HS-5 (cell line): Measurements from ENCODE around the gene CCDC85A.

Experiments used
- DNase-seq: peaks from one replicate; pipeline ENCODE4 v3.0.0-alpha.2; 2012; ENCODE audit warnings: low read depth

The CCDC85A gene

DNA sequence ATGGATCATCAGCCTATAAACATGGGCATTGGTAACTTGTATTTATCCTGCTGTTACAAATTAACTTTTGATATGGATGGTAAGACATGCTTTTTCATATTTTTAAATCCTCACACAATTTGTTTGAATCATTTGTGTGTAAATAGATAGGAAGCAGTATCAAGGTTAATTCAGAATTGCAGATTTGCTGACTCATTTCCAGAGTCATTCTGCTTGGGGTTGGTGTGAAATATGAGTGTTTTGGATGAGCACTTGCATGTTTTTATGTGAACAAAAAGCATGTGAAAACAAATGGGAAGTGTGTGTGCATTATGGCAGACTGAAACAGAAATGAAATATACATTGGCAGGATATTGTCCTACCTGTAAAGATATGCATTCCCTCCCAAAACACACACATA lies 11.8 kb downstream of the CCDC85A start:
- no peak for DNase-seq

DNA sequence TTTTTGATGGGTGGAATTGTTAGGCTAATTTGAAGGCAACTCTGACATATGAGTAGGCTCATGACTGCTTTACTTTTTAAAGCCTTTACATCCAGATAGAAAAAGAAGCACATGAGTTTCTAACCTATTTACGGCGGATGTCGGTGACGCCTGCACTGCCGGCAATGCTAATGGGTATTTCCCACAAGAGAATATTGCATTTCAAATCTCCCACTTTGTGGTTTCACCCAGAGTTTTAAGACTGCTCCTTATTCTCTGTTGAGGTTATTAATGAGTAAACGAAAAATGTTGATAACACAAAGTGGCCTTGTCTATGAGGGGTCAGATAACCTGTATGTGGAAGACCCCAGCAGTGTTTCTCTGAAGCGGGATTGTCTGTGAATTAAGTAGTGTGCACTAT lies 14.0 kb downstream of the CCDC85A start:
- no peak for DNase-seq

DNA sequence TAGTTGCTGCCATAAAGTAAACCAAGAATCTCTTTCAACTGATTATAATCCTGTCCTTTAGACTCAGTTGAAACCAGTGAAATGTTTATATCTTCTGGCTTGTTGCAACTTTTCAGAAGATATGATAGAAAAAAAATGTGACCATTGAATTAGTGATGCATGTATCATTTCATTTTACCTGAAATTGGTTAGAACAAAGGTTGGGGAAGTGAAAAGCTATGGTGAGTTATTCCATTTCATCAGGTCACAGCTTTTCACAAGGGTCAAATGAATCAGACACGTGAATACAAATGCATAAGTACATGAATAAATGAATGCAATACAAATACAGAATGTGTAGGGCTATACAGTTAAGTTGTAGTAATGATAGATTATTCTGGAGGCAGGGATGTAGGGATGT lies 15.1 kb downstream of the CCDC85A start:
- DNase-seq: no peak

DNA sequence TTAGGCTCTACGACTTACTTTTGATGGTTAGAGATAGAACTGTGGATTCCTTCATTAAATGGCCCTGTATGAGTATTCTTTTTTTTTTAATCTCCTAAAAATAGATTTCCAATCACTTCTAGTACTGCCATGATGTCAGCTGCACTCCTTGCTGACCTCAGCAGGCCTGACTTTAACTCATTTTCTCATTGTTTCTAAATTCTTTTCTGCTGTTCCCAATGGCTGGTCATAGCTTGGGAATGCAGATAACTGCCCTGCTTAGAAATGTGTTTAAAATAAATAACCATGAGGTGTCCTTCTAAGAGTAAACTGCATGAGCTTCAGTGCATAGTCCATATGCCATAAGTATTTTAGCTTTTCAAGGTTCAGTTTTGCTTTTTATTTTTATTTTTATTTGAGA lies 15.7 kb downstream of the CCDC85A start:
- DNase-seq: peak; percentile 60

DNA sequence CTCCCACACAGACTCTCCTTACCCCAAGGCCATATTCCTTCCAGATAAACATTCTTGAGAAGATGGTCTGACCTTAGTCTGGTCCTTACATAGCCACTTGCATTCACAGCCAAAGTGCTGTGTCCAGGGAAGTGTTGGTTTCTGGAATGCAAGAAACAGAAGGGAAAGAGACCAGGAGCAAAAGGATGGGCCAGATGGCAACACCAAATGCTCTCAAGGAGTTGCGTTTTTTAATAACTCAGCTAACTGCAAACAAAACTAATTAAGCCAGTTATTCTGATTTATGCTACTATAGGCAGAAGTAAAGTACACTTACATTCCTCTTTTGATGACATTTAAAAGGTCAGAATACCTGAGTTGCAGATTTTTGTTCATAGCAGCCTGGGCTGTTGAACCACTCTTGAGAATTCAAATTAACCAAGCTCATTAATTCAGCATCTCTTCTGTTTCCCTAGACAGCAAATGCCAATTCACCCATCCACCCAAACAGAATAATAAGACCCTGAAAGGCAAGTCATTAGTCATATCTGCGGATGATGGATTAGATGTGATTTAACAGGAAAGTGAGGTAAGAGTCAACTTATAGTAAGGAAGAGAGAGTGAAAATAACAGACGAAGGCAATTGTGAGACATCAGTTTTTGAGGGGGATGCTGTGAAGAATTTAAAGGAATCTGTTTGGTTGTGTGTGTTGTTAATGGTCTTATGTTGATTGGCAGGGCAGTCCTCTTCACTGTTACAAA lies 18.8 kb downstream of the CCDC85A start:
- DNase-seq: no peak

DNA sequence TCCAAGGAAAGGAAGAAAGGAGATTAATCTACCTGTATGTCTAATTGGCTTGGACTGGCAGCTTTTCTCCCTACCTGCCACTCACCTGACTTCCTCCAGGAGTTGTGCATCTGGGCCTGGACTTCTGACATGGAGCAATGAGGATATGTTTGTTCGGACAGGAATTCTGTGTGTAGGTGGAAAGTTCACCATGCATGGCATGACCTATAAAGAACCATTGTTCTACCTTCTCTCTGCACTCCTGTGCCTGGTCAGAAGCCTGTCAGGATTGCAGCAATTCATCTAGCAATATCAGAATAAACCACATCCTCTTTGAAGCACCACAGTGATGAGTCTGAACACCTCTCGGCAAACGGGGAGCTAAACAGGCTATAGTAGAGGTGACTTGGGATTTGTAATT lies 20.8 kb downstream of the CCDC85A start:
- no peak for DNase-seq

DNA sequence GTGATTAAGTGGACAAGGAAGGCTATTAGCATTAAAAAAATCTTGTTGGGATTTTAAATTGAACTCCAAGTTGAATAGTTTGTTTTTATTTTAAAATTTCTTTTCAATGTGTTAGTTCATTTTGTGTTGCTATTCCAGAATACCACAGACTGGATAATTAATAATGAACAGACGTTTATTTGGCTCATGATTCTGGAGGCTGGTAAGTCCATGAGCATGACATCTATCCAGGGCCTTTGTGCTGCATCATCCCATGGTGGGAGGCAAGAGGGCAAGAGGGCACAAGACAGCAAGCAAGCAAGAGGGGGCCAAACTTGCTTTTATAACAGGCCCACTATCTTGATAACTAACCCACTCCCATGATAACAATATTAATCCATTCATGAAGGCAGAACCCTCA lies 22.5 kb downstream of the CCDC85A start:
- no peak for DNase-seq

DNA sequence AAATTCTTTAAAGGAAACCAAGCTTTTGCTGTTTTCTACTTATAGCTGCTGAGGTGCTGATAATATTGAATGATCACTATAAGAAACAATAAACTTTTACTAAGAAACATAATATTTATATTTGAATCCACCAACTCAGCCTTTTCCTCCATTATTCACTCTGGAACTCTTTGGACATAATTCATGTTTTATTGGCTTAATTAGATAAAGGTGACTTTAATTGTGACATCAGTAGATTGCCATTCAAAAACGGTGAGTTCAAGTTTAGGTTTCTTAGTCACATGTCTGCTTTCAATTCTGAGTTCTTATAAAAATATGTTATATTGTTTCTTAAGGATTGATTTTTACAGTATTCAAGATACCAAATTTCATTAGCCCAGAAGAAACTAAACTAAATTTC lies 24.0 kb downstream of the CCDC85A start:
- no peak for DNase-seq

DNA sequence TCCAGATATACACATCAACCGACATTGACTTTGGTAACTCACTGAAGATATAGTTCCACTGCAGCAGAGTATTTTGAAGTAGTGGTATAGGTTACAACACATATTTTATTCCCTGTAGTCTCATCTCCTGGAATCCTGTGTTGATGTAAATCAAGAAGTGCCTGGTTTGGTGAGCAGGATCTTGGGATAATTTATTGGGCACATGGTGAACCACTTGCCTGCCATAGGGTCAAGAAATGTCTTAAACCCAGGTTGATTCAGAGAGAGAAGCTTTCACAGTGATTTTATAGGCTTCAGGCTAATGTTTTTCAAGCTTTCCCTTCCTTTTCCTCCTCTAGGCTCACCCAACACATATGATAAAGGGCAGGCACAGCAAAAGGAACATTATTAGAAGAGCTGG lies 24.6 kb downstream of the CCDC85A start:
- no peak for DNase-seq

DNA sequence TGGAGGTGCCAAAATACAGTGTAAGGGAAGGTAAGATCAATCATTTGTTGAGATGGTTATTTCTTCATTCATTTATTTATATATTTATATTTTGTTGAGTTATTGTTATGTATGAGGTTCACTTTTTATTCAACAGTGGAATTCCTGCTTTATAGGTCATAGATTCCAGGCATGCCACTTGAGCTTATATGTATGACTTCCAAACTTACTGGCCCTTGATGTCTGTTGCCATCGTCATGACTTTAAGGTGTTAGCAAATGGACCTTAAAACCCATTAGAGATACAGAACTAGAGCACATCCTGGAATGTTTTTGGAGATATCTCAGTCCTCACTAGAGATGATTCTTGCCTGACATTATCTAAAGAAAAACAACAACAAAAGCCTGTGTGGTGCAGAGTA lies 25.9 kb downstream of the CCDC85A start:
- no peak for DNase-seq

DNA sequence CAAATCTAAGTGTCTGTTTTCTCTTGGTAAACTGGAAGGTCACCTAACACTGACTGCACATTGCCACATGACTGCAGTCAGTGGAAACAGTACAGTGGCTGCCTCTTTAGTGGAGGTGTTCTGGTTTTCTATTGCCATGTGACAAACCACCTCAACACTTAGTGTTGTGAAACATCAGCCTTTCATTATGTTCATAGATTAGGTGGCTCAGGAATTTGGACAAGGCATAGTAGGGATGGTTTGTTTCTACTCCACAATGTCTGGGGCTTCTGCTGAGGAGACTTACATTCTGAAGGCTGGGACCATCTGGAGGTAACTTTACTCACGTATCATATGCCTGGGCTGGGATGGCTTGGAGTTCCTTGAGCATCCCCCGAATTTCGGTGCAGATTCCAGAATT lies 26.5 kb downstream of the CCDC85A start:
- DNase-seq: no peak

DNA sequence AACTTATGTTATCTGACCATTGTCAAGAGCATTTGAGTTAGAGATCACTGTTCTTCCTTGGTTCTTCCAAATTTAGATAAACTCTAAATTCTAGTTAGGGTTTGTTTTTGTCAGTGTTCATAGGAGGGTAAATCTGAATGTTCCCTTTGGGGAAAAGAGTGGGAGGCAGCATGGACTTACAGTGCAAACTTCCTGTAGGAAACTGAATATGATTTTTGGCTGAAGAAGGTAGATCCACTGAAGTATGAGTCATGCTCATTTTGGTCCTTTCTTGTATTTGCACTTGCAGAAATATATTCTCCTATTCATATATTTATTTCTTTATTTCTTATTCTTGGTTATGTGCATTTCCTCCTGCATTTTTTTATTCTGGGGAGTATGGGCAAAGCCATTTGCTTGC lies 27.3 kb downstream of the CCDC85A start:
- DNase-seq: no peak

DNA sequence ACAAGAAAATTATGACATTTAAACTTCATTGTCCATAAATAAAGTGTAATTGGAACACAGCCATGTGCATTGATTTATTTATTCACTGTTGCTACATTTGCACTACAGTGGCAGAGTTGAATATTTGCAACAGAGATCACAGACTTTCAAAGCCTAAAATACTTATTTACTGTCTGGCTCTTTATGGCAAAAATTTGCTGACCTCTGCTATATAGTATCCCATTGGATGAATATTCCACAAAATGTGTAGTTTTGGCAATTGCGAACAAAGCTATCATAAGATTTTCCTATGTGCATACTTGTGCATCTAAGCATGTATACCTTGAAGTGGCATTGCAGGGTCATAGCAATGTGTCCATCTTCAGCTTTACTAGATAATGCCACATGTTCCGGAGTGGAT lies 32.1 kb downstream of the CCDC85A start:
- DNase-seq: no peak

DNA sequence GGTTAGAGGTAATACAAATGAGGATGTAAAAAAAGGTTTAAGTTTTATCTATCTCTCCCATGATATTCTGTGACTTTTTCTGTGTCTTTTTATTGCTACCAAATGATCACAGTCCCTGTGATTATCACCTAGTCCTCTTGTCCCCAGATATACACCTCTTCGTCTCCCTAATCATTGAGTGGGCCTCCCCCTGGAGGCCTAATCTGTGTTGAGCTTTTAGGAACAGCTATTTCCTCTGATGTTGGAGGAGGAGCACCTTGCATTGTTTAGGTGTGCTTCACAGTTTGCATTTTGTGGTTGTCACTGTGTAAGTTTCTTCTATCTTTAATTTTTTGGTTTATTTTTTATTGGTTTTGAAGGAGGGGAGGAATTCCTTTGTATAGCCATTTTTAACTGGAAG lies 33.3 kb downstream of the CCDC85A start:
- no peak for DNase-seq

DNA sequence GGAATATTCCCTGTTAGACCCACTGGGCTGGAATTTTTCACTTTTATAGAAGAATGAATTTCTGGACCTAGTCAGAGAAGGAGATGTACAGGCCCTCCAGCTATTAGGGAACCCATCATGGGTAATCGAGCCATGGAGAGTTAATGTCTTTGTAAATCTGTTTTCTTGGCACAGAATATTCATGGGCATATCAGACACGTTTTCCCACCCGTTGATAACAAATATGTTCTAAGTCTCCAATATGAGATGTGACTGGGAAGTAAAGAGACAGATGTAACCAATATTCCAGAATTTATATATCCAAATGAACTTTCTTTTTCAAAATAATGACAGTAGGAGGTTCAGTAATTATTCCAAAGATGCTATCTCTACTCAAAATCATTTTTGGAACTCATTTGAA lies 38.7 kb downstream of the CCDC85A start:
- DNase-seq: no peak

DNA sequence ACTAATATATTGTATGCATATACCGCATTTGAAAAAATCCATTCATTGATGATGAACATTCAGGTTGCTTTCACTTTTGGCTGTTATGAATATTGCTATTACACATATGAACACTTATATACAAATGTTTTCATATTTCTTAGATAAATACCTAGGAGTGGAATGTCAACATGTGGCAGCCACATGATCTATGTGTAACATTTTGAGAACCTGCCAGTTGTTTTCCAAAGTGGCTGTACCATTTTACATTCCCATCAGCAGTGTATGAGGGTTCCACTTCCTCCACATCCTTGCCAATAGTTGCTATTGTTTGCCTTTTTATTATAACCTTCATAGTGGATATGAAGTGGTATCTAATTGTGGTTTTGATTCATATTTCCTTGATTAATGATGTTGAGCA lies 40.5 kb downstream of the CCDC85A start:
- DNase-seq: peak; percentile 61

DNA sequence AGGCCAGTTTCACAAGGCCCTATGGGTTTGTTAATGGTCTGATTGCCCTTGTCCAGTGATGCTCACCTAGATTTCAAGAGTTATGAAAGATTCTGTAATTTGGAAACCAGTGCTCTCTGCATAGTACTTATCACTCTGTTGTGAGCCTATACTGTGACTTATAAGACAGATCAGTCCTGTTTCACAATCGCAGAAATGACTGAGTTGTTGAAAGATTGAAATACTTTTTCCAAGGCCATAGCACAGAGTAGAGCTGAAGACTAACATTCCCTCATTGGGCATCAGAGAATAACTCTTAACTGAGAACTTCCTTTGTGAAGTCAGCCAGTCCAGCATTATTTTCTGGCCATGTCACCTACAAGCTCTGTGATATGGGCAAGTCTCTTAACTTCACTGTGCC lies 44.0 kb downstream of the CCDC85A start:
- DNase-seq: no peak

DNA sequence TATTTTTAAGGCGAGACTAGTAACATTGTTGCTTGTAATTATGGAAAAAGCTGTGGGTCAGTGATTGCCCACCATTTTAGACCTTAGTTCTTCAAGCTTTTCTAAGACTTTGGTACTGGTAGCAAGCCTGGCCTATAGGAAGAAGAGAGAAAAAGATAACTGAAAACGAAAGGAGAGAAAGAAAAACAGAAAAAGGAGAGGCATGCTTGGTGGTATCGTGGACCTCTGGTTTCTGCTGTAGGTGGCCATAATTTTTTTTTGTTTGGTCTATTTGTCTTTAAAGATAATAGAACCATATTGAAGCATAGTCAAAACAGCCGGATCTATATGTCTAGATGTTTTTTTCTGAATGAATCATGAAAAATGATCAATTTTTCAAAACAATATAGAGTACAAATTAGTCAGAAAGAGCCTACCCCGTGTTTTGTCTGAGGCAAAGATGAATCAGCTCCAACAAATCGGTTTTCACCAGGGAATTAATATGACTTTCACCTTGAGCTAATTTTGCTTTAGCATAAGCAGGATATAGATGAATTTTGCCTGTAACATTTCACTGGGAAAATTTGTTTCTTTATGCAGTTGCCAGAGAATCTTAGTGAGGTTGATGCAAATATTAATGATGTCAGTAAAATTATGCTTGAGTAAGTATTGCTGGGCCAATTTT lies 45.7 kb downstream of the CCDC85A start:
- no peak for DNase-seq

DNA sequence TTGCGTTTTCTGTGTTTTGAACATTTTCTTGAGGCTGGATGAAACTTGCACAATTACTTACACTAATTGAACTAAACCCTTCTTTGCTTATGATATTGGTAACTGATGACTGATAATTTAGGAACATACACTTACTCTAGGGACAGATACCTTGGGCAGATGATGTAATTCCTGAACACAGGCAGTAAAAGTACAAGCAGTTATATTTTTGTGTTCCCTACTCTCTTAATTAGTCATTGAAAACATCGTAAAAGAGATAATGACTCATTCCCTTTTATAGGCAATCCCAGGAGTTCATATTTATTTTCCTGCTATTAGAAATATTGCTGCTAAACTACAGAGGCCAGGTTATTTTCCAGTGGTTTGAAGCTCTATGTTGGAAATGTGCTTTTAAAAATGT lies 46.4 kb downstream of the CCDC85A start:
- DNase-seq: peak; percentile 53

DNA sequence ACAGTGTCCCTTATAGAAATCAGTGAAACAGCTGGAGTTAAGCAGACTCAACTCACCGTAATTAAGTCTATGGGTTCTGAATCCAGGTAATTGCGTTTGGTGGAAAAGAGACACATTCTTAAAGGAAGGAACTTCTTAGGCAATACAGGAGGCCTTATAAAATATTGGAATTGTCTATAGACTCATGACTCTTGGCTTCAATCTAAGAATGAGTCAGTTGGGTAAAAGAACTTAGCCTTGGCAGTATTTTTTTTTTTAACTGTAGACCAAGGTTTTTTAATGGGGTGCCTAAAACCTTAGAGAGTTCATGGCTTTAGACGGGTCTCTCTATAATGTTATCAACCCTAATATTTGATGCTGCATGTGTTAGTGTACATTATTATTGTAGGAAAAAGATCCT lies 47.6 kb downstream of the CCDC85A start:
- DNase-seq: no peak

DNA sequence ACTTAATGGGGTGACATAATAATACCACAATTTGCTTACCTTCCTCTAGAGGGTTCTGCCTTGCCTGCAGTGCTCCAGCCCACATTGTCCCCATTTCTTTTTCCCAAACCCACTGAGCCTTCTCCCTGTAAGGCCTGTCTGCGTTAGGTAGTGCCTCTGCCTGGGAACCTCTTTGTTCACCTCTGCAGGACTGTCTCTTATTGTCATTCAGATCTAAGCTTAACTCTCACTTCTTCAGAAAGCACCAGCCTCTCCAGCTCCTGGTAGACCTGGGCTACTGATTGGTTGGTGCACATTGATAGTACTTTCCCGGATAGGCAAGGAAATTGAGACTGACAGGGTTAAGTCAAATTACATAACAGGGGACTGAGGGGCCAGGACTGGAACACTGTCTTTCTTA lies 49.1 kb downstream of the CCDC85A start:
- no peak for DNase-seq

DNA sequence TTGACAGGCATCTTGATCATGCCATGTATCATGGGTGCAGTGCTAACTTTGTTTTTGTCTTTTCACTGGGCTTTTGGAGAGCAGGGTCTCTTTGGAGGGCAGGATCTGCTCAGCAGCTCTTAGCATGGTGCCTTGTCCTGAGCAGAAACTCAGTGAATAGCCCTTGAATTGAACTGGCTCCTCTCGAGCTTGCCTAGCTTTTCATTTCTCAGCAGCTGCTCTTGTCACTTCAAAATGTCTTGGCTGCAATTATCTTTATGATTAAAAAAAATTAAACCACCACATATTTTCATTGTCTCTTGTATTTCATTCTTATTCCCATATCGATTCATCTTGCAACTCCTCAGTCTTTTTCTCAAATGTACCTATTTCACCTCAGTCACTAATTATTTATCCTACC lies 50.5 kb downstream of the CCDC85A start:
- DNase-seq: no peak

DNA sequence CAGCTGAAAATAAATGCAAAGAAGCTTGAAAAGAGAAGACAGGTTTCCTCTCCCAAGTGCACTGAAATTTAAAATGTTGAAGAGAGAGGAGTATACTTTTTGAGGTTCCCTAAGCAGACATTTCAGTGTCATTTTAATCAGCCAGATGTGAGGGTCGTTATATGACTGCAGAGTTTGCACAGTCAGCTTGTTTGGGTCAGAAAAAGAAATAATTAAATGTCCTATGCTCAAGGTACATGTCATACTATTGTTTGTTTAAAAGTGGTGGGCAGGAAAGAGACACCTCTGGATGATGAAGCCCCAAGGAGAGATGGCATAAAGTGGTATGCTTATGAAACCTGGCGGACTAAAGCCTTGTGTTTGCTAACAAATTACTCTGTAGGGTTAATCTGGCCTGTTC lies 55.2 kb downstream of the CCDC85A start:
- DNase-seq: no peak

DNA sequence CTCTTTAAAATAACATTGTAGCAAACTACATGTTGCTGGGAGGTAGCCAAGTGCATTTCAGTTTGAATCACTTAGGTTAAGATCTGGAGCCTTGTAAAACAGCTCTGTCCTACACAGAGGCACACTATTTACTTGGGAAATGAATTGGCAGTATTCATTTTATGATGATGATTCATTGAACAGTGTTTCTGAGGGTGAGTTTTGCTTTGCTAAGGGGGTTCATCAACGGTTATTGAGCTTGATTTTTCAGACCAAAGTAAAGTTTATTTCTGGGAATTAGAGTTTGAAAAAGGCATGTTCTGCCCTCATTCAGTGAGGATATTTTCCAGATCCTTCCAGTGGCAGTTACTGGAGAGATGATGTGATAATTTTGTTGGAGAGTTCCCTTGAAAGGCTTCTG lies 55.6 kb downstream of the CCDC85A start:
- DNase-seq: peak; percentile 11
